HepG2 (cell line): ENCODE measurements around the gene FAM234B. TPM values are rescaled to one million over a fixed set of nuclear protein-coding genes. Genes with fewer than 3 reads are reported as not detected.

Source experiments
- ELF1 ChIP-seq: sonication (generic); formaldehyde crosslinking; IDR thresholded peaks from 2 replicates; pipeline ENCODE4 v1.4.0; 2020; ENCODE audit warnings: missing genetic modification reagents
- JUN ChIP-seq: sonication (generic); formaldehyde crosslinking; IDR thresholded peaks from 2 replicates; pipeline ENCODE4 v1.4.0; 2020; ENCODE audit warnings: mild to moderate bottlenecking, missing genetic modification reagents
- MAZ ChIP-seq, 2 experiments: sonication (generic) in 1 of 2; formaldehyde crosslinking in 1 of 2; IDR thresholded peaks; 2 replicates each; pipeline versions ENCODE4 v1.5.0 to v1.6.1; 2012 to 2020; ENCODE audit warnings: low read depth in 2 of 2, mild to moderate bottlenecking in 2 of 2, borderline replicate concordance in 1 of 2, improper control_type of control experiment in 1 of 2, low read length in 1 of 2, missing genetic modification reagents in 1 of 2, moderate library complexity in 1 of 2
- MYNN ChIP-seq: sonication (generic); formaldehyde crosslinking; IDR thresholded peaks from 2 replicates; pipeline ENCODE4 v1.4.0; 2020; ENCODE audit warnings: mild to moderate bottlenecking, low read depth, missing genetic modification reagents
- PAX8 ChIP-seq: sonication (generic); formaldehyde crosslinking; IDR thresholded peaks from 2 replicates; pipeline ENCODE4 v1.8.0; 2022; ENCODE audit warnings: mild to moderate bottlenecking, missing genetic modification reagents, borderline replicate concordance
- SMAD1 ChIP-seq: sonication (generic); formaldehyde crosslinking; IDR thresholded peaks from 2 replicates; pipeline ENCODE4 v1.4.0; 2020; ENCODE audit warnings: missing genetic modification reagents, low read depth, mild to moderate bottlenecking, borderline replicate concordance
- SP5 ChIP-seq: IDR thresholded peaks from 2 replicates; pipeline ENCODE4 v1.6.1; 2016; ENCODE audit warnings: low read depth, borderline replicate concordance
- WIZ ChIP-seq: sonication (generic); formaldehyde crosslinking; IDR thresholded peaks from 2 replicates; pipeline ENCODE4 v1.5.1; 2020; ENCODE audit warnings: mild to moderate bottlenecking, missing genetic modification reagents
- ZBTB34 ChIP-seq: sonication (generic); formaldehyde crosslinking; IDR thresholded peaks from 2 replicates; pipeline ENCODE4 v1.8.0; 2022; ENCODE audit warnings: mild to moderate bottlenecking, missing genetic modification reagents
- ZBTB49 ChIP-seq: sonication (generic); formaldehyde crosslinking; IDR thresholded peaks from 2 replicates; pipeline ENCODE4 v1.4.0; 2020; ENCODE audit warnings: missing genetic modification reagents, borderline replicate concordance
- ZFX ChIP-seq: sonication (generic); formaldehyde crosslinking; IDR thresholded peaks from 2 replicates; pipeline ENCODE4 v1.4.0; 2020; ENCODE audit warnings: mild to moderate bottlenecking, low read depth, missing genetic modification reagents, moderate library complexity
- ZNF138 ChIP-seq: sonication (generic); formaldehyde crosslinking; IDR thresholded peaks from 2 replicates; pipeline ENCODE4 v1.5.0; 2020; ENCODE audit warnings: mild to moderate bottlenecking, low read depth, missing genetic modification reagents
- ZNF432 ChIP-seq: sonication (generic); formaldehyde crosslinking; IDR thresholded peaks from 2 replicates; pipeline ENCODE4 v1.5.0; 2020; ENCODE audit warnings: missing genetic modification reagents, mild to moderate bottlenecking, borderline replicate concordance
- ZNF564 ChIP-seq: sonication (generic); formaldehyde crosslinking; IDR thresholded peaks from 2 replicates; pipeline ENCODE4 v1.8.1; 2023; ENCODE audit warnings: mild to moderate bottlenecking, missing genetic modification reagents
- ZNF569 ChIP-seq: sonication (generic); formaldehyde crosslinking; IDR thresholded peaks from 2 replicates; pipeline ENCODE4 v1.5.0; 2020; ENCODE audit warnings: mild to moderate bottlenecking, missing genetic modification reagents, moderate library complexity, borderline replicate concordance
- ZNF577 ChIP-seq: sonication (generic); formaldehyde crosslinking; IDR thresholded peaks from 2 replicates; pipeline ENCODE4 v1.4.0; 2020; ENCODE audit warnings: mild to moderate bottlenecking, low read depth, missing genetic modification reagents, borderline replicate concordance
- ZSCAN25 ChIP-seq: sonication (generic); formaldehyde crosslinking; IDR thresholded peaks from 2 replicates; pipeline ENCODE4 v1.8.0; 2022; ENCODE audit warnings: mild to moderate bottlenecking, missing genetic modification reagents
- ZZZ3 ChIP-seq: sonication (generic); formaldehyde crosslinking; IDR thresholded peaks from 2 replicates; pipeline ENCODE4 v1.4.0; 2020; ENCODE audit warnings: missing genetic modification reagents, mild to moderate bottlenecking, borderline replicate concordance
- polyA plus RNA-seq, 8 experiments: library from polyadenylated mRNA; depleted of rRNA in 3 of 8; stranded (reverse) in 7 of 8; unstranded in 1 of 8; fragments of >200 nt; fragmentation: Illumina TruSeq in 4 of 8; extraction: Trizol in 4 of 8; gene quantifications; 2 replicates each; pipeline versions ENCODE4 v1.2.1 to v1.2.3, GENCODE V29; 2011 to 2016; ENCODE audit warnings: low read depth in 4 of 8, missing spikeins in 1 of 8, mixed read lengths in 1 of 8; ENCODE audit not compliant: insufficient read depth in 1 of 8
- total RNA-seq, 5 experiments: library from RNA; depleted of rRNA; stranded (reverse); fragments of >200 nt; fragmentation: Illumina TruSeq; extraction: Trizol; gene quantifications; 2 replicates each; pipeline ENCODE4 v1.2.3, GENCODE V29; 2016; ENCODE audit warnings: low read depth in 1 of 5
- TF ChIP-seq, protein P1 (sequence below): sonication (generic); formaldehyde crosslinking; IDR thresholded peaks from 2 replicates; pipeline ENCODE4 v1.5.0; 2020; ENCODE audit warnings: mild to moderate bottlenecking, missing genetic modification reagents, borderline replicate concordance
- TF ChIP-seq, protein P2 (sequence below): sonication (generic); formaldehyde crosslinking; IDR thresholded peaks from 2 replicates; pipeline ENCODE4 v1.5.0; 2020; ENCODE audit warnings: missing genetic modification reagents, mild to moderate bottlenecking, borderline replicate concordance

FAM234B gene
- total and polyA plus RNA-seq, 2 of the 13 experiments (the other 11 are each of a cell fraction or from before 2014, with no cell fraction given), result 7.8 to 13.8 TPM

DNA sequence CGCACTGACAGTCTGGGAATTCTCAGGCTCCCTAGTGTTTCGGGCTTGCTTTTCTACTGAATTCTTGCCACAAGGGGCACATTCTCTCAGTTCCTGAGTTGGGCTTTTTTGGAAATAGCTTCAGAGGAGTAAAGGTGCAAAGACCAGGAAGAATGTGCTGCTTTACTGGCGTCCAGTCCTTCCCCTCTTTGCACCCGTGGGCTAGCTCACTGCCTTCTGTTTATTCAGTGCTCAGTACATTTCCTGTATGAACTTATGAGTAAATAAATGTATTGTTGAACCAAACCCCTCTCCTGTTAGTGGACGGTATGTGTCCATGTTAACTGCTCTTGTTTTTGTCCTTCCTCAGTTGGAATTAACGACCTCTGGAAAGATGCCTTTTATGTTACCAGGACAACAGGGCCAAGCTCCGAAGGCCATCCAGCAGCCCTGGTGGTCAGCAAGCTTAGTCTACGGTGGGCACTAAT is 35.3 kb downstream of the FAM234B start (continued):
- TF ChIP-seq PAX8 (CRISPR knock-in tag) (no peak), ZBTB34 (CRISPR knock-in tag) (no peak), ELF1 (CRISPR knock-in tag) (peak; percentile 68), ZNF577 (CRISPR knock-in tag) (no peak), MAZ (IDR thresholded peaks at IDR 0.05; ENCODE audit: borderline replicate concordance, low read depth, low read length) (no peak), MAZ (CRISPR knock-in tag; IDR thresholded peaks at IDR 0.05; ENCODE audit: low read depth) (no peak), MYNN (CRISPR knock-in tag) (no peak), SMAD1 (CRISPR knock-in tag) (no peak), ZZZ3 (CRISPR knock-in tag) (no peak; the same call in 1 of the 2 replicates), ZNF569 (CRISPR knock-in tag) (no peak), ZNF432 (no peak), ZSCAN25 (CRISPR knock-in tag) (no peak), ZBTB49 (CRISPR knock-in tag) (no peak), WIZ (CRISPR knock-in tag) (no peak), ZFX (CRISPR knock-in tag) (0 out of 2 replicates have a peak, but pooled peaks have one; percentile 24), ZNF138 (no peak), ZNF564 (CRISPR knock-in tag) (peak; percentile 34; the same call in 1 of the 2 replicates), SP5 (CRISPR knock-in tag) (peak; percentile 66), JUN (CRISPR knock-in tag) (no peak)
- TF ChIP-seq, protein P1, sequence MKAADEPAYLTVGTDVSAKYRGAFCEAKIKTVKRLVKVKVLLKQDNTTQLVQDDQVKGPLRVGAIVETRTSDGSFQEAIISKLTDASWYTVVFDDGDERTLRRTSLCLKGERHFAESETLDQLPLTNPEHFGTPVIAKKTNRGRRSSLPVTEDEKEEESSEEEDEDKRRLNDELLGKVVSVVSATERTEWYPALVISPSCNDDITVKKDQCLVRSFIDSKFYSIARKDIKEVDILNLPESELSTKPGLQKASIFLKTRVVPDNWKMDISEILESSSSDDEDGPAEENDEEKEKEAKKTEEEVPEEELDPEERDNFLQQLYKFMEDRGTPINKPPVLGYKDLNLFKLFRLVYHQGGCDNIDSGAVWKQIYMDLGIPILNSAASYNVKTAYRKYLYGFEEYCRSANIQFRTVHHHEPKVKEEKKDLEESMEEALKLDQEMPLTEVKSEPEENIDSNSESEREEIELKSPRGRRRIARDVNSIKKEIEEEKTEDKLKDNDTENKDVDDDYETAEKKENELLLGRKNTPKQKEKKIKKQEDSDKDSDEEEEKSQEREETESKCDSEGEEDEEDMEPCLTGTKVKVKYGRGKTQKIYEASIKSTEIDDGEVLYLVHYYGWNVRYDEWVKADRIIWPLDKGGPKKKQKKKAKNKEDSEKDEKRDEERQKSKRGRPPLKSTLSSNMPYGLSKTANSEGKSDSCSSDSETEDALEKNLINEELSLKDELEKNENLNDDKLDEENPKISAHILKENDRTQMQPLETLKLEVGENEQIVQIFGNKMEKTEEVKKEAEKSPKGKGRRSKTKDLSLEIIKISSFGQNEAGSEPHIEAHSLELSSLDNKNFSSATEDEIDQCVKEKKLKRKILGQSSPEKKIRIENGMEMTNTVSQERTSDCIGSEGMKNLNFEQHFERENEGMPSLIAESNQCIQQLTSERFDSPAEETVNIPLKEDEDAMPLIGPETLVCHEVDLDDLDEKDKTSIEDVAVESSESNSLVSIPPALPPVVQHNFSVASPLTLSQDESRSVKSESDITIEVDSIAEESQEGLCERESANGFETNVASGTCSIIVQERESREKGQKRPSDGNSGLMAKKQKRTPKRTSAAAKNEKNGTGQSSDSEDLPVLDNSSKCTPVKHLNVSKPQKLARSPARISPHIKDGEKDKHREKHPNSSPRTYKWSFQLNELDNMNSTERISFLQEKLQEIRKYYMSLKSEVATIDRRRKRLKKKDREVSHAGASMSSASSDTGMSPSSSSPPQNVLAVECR (CRISPR knock-in tag), result no peak; the same call in 1 of the 2 replicates
- TF ChIP-seq, protein P2, sequence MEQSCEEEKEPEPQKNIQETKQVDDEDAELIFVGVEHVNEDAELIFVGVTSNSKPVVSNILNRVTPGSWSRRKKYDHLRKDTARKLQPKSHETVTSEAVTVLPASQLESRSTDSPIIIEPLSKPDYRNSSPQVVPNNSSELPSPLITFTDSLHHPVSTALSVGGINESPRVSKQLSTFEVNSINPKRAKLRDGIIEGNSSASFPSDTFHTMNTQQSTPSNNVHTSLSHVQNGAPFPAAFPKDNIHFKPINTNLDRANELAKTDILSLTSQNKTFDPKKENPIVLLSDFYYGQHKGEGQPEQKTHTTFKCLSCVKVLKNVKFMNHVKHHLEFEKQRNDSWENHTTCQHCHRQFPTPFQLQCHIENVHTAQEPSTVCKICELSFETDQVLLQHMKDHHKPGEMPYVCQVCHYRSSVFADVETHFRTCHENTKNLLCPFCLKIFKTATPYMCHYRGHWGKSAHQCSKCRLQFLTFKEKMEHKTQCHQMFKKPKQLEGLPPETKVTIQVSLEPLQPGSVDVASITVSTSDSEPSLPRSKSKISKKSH (CRISPR knock-in tag), result no peak
